ENCODE results near the gene EHMT1. TPM values are rescaled to one million over a fixed set of nuclear protein-coding genes. Genes with fewer than 3 reads are reported as not detected.

EHMT1 gene
- total RNA-seq, 1 donor from 2014 or later: 64.2 TPM

GRCh38 chr9:137671196-137671538 lies 52.4 kb downstream of the EHMT1 start:
- ATAC-seq (no peak), DNase-seq (ENCODE audit: low spot score) (no peak)

DNA sequence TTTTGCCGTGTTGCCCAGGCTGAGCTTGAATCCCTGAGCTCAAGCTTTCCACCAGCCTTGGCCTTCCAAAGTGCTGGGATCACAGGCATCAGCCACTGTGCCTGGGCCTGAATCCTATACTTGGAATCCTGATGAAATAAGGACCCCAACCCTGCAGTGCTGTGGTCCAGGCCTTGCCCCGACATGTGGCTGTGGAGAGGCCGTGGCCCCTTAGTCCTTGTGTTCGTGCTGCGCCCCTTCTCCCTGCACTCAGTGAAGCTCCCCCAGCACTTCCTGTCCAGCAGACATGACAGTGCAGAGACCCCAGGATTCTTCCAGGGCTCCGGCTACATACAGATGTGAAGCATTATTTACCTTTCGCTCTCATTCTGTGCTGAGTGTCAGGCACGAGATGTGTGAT lies 52.9 kb downstream of the EHMT1 start:
- DNase-seq (ENCODE audit: low spot score) (no peak), ATAC-seq (no peak)

DNA sequence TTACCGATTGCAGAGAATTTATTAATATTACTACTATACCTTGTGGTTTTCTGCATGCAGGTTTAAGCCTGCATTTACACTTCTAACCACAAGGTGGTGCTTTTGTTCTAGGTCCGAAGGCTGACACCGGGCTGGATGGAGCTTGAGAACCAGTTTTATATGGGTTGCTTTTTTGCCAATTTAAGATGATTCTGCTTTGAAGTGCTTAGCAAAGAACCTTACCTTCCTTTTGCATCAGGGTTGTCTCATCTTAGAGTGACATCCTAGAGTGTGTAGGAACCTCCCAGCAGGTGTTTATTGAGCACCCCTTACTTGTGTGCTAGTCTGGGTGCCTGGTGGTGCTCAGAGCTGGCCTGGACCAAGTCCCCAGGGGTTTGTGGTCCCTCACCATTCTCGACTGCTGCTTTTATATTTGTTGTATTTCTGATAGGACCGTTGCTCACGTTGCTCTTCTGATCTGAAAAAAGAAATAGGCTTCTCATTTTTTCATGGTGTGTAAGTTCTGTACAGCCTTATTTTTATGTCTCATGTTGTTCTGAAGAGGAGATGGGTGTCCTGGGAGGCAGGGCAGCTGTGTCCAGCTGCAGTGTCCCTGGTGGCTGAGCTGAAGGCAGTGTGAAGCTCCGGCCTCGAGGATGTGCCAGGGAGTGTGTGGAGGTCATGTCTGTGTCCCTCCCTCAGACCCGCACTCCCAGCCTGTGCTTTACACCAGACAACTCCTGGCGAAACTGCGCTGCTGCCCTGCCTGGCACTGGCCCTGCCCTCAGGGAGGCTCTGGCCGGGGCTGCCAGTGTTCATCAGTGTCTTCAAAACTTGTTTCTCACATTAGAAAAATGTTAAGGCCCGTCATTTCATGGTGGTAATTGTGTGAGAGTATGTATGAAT lies 54.3 kb downstream of the EHMT1 start:
- ATAC-seq (peak; percentile 54), DNase-seq (ENCODE audit: low spot score) (no peak)

GRCh38 chr9:137673886-137674285 lies 55.1 kb downstream of the EHMT1 start:
- ATAC-seq (no peak), DNase-seq (ENCODE audit: low spot score) (no peak)

DNA sequence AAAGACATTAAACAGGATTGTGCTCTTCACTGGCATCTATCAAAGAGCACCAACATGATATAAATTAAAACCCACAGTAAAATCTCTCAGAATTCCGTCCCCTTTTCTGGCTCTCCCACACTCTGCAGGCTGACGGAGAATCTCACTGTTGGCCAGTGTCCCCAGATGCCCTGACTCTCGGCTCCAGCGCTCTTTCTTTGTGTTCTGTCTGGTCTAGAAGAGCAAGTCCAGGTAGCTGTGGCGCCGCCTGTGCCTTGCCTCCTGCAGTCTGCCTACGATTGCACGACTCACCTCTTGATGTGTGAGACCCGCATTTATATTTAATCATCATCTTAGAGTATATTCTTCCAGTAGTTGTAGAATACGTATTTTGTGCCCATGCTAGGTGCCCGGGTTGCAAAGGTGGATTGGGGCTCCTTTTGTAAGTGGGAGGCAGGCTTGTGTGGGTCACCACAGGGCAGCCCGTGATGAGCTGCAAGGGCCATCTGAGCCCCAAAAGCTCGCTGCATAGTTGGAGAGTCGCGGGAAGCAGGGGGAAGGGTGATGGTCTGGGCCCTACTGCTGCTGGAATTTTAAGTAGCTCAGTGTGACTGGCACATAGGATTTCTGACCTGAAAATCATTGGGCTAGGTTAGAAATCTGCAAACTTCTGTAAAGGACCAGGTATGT lies 55.6 kb downstream of the EHMT1 start:
- ATAC-seq (no peak), DNase-seq (ENCODE audit: low spot score) (no peak)

- DNase-seq (ENCODE audit: low spot score): no peak
- no peak for ATAC-seq
Measured at GRCh38 chr9:137674976-137675320, 56.1 kb downstream of the EHMT1 start.

DNA sequence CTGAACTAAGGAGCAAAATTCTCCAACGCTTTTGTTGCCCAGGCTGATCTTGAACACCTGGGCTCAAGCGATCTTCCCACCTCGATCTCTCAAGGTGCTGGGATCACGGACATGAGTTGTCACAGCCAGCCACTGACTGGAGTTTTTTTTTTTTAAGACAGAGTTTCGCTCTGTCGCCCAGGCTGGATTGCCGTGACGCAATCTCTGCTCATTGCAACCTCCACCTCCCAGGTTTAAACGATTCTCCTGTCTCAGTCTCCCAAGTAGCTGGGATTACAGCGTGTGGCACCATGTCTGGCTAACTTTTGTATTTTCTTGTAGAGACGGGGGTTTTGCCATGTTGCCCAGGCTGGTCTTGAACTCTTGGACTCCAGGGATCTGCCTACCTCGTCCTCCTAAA lies 58.2 kb downstream of the EHMT1 start:
- DNase-seq (ENCODE audit: low spot score) (no peak), ATAC-seq (no peak)

GRCh38 chr9:137678202-137678601 lies 59.4 kb downstream of the EHMT1 start:
- no peak for ATAC-seq
- DNase-seq (ENCODE audit: low spot score): no peak

DNA sequence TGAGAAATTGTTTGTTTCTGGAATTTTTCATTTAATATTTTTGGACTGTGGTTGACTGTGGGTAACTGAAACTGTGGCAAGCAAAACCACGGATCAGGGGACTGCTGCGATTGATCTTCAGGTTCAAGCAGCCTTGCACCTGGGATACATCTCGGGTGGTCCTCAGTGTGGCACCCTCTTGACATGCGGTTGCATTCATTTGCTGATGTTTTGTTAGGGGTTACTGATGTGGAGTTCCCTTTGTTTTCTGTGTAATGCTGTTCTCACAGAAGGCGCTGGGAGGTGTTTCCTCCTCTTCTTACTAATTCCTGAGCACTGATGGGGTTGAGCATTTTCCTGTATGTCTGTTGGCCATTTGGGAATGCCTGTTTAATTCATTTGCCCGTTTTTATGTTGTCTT lies 60.4 kb downstream of the EHMT1 start:
- DNase-seq (ENCODE audit: low spot score): no peak

GRCh38 chr9:137679695-137680305 lies 61.0 kb downstream of the EHMT1 start:
- ATAC-seq (no peak), DNase-seq (ENCODE audit: low spot score) (no peak)

More for the DNA sequence above, 60.4 kb downstream of the EHMT1 start:
- ATAC-seq: no peak

GRCh38 chr9:137680444-137681358 lies 61.9 kb downstream of the EHMT1 start:
- no peak for ATAC-seq

DNA sequence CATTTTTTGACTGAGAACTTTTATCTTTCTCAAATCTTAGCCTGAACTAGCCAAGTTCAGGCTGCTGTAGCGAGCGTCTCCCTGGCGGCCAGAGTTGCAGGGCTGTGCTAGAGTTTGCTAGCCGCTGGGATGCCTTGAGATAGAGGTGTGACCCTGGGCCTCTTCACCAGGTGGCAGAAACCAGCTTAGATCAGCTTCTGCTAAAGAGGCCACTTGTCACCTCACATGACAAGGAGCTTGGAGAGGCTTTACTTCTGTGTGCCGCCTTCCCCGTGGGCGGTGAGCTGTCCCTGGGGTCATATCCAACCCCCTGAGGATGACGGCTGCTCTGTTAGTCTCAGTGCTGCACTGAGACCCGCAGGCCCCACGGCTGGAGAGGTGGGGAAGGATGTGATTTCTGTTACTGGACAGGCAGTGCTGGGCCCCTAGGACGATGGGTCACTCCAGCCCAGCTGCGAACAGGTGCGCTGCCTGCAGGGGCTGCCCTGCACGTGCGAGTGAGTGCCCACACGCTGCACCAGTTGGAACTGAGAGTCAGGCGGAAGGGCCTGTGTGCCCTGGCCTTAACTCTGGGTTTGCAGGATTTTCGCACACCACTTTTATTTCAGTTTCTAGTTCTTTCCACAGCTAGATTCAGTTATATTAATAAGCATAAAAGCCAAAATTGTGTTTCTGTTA lies 63.8 kb downstream of the EHMT1 start:
- DNase-seq (ENCODE audit: low spot score): no peak
- ATAC-seq: peak; percentile 11

More at GRCh38 chr9:137680444-137681358, 61.9 kb downstream of the EHMT1 start:
- DNase-seq (ENCODE audit: low spot score): no peak

DNA sequence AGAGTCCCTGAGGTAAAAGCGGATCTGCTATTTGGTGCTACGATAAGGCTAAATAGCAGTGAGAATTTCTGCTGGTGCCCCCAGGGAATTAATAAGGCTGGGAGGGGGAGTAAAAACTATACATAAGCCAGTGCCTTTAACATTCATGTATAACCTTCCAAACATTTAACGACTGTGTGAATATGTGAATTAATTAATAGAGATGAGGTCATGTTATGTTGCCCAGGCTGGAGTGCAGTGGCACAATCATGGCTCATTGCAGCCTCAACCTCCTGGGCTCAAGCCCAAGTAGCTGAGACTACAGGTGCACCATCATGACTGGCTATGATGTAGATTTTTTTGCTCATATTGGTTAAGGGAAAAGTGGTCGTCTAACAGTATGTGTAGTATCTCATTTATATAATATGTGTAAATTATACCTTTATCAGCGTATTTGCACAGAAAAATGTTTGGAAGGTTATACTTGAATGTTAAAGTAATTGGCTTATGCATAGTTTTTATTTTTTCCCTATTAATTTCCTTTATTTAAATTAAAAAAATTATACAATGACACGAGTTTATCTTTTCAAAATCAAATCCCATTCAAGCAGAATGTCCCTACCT lies 64.6 kb downstream of the EHMT1 start:
- ATAC-seq (no peak), DNase-seq (ENCODE audit: low spot score) (no peak)

- ATAC-seq: peak; percentile 53
- DNase-seq (ENCODE audit: low spot score): no peak
Measured at GRCh38 chr9:137685035-137685740, 66.4 kb downstream of the EHMT1 start.

DNA sequence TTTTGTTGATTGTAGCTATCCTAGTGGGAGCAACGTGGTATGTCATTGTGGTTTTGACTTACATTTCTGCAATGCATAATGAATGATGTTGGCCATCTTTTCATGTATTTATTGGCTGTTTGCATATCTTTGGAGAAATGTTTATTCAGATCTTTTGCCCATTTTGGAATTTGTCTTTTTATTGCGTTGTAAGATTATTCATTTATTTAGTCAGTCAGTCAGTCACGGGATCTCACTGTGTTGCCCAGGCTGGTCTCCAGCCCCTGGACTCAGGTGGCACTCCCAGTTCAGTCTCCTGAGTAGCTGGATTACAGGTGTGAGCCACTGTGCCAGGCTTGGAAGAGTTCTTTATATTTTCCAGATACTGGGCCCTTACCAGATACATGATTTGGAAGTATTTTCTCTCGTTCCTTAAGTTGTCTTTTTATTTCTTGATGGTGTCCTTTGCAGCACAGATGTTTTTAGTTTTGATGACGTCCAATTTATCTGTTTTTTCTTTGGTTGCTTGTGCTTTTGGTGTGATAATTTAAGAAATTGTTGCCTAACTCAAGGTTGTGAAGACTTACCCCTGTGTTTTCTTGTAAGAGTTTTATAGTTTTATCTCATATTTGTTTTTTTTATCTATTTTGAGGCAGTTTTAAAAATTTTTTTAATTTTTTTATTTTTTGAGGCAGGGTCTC lies 67.1 kb downstream of the EHMT1 start:
- ATAC-seq (no peak), DNase-seq (ENCODE audit: low spot score) (no peak)

- DNase-seq (ENCODE audit: low spot score) (no peak), ATAC-seq (no peak)
Measured at GRCh38 chr9:137688261-137688660, 69.5 kb downstream of the EHMT1 start.

- ATAC-seq: peak; percentile 41
- no peak for DNase-seq (ENCODE audit: low spot score)
Measured at GRCh38 chr9:137688725-137689124, 69.9 kb downstream of the EHMT1 start.

GRCh38 chr9:137689745-137690529 lies 71.1 kb downstream of the EHMT1 start:
- DNase-seq (ENCODE audit: low spot score) (no peak), ATAC-seq (peak; percentile 84)
